Esophagus muscularis mucosa (tissue), 4 donors: ENCODE data around the gene HLA-E. TPM values are rescaled to one million over a fixed set of nuclear protein-coding genes. Genes with fewer than 3 reads are reported as not detected.
"Not testable (repeated sequence)": the region's sequence is repeated elsewhere in the genome, so short reads cannot be mapped to it uniquely, and the experiment has no call there.

Source experiments
- DNase-seq: peaks from one replicate; pipeline ENCODE4 v3.0.0-alpha.2; 2017; ENCODE audit errors: extremely low spot score
- H3K27ac ChIP-seq, 4 donors: fragments of 200-600 bp; sonication (generic); replicated peaks in 1 of 4; 1 replicate in 3 of 4; 2 replicates in 1 of 4; pipeline ENCODE4 v1.5.1; 2016 to 2019; ENCODE audit warnings: mild to moderate bottlenecking in 1 of 4
- H3K27me3 ChIP-seq, 4 donors: fragments of 200-600 bp; sonication (generic); one replicate each; pipeline versions ENCODE4 v1.5.1 to v1.6.0; 2016 to 2019
- H3K36me3 ChIP-seq, 4 donors: fragments of 200-600 bp; sonication (generic); one replicate each; pipeline ENCODE4 v1.5.1; 2016 to 2019
- H3K4me1 ChIP-seq, 4 donors: fragments of 200-600 bp; sonication (generic); one replicate each; pipeline ENCODE4 v1.5.1; 2016 to 2019
- H3K4me3 ChIP-seq, 4 donors: fragments of 200-600 bp; sonication (generic); 1 replicate in 2 of 4; 2 replicates in 2 of 4; pipeline ENCODE4 v1.5.1; 2016 to 2019; ENCODE audit warnings: mild to moderate bottlenecking in 4 of 4, moderate library complexity in 1 of 4
- H3K9me3 ChIP-seq, 4 donors: fragments of 200-600 bp; sonication (generic); 1 replicate in 3 of 4; 2 replicates in 1 of 4; pipeline ENCODE4 v1.5.1; 2016 to 2019
- CTCF ChIP-seq, 3 experiments: fragments of 200-600 bp in 2 of 3; fragments of 450-650 bp in 1 of 3; sonication (generic) in 2 of 3; IDR thresholded peaks; one replicate each; pipeline ENCODE4 v1.5.1; 2017 to 2019; ENCODE audit warnings: antibody characterized with exemption in 3 of 3, mild to moderate bottlenecking in 2 of 3, moderate library complexity in 1 of 3
- EP300 ChIP-seq: sonication (generic); formaldehyde crosslinking; IDR thresholded peaks from one replicate; pipeline ENCODE4 v1.6.1; 2017; ENCODE audit warnings: antibody characterized with exemption
- POLR2A ChIP-seq: fragments of 450-650 bp; IDR thresholded peaks from one replicate; pipeline ENCODE4 v1.6.1; 2017; ENCODE audit warnings: antibody characterized with exemption, moderate library complexity, mild to moderate bottlenecking, low read depth
- POLR2AphosphoS5 ChIP-seq, 2 donors: sonication (generic); formaldehyde crosslinking; IDR thresholded peaks; one replicate each; pipeline ENCODE4 v1.6.1; 2017; ENCODE audit warnings: antibody characterized with exemption in 2 of 2
- WGBS: methylation state at CpG from one replicate; pipeline ENCODE4 v1.1.5; 2018; 5-methylcytosine and 5-hydroxymethylcytosine counted together
- intact Hi-C: fragments of 100-400 bp; cut with DNase I; formaldehyde crosslinking; loops from one replicate; pipeline ENCODE4 v1.15.1; 2023
- total RNA-seq, 4 donors: library from RNA; depleted of rRNA; stranded (reverse); fragments of >200 nt; gene quantifications; one replicate each; pipeline versions ENCODE4 v1.1.0 to v1.2.1, GENCODE V29; 2016

The HLA-E gene
- total RNA-seq, 4 donors from 2014 or later = 294 to 649 (median 523) TPM

DNA sequence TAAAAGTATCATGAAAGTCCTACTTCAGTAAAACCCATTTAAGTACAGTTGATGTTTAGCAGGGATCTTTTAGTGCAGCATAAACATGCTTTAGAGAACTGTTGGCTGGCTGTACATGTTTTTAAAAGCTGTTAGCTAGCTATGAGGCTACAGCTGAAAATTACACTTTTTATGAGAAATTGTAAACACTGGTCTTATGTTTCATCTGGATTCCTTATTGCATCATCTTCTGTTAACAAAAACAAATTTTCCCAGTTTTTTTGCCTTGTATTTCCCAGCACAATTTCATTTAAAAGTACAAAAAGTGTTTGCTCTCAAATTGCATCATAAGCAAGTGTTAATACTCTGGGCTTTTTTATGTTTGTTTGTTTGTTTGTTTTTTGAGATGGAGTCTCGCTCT, 18.3 kb upstream of the HLA-E start:
- Histone ChIP-seq H3K27ac (no peak overlapping the region), H3K4me1 (peaks cover 13 to 15% (median 13%) of the 10 kb centered on the region in 4 donors), H3K4me3 (no peak overlapping the region), H3K9me3 (no peaks in the 10 kb centered on the region), H3K27me3 (peaks cover 0 to 73% (median 24%) of the 10 kb centered on the region in 4 donors), H3K36me3 (no peaks in the 10 kb centered on the region)
- intact Hi-C loops = no loop called here
- WGBS = 76% methylated on average over 1 of the region's 1 CpG
- DNase-seq = no peak
- TF ChIP-seq CTCF (IDR thresholded peaks at IDR 0.05) = no peak
- no peak for TF ChIP-seq POLR2A
- TF ChIP-seq POLR2AphosphoS5 (IDR thresholded peaks at IDR 0.05) = no peak
- TF ChIP-seq EP300 = no peak

DNA sequence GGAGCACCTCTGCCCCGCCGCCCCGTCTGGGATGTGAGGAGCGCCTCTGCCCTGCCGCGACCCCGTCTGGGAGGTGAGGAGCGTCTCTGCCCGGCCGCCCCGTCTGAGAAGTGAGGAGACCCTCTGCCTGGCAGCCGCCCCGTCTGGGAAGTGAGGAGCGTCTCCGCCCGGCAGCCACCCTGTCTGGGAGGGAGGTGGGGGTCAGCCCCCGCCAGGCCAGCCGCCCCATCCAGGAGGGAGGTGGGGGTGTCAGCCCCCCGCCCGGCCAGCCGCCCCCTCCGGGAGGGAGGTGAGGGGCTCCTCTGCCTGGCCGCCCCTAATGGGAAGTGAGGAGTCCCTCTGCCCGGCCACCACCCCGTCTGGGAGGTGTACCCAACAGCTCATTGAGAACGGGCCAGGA, 14.2 kb upstream of the HLA-E start:
- H3K36me3 ChIP-seq, H3K27ac ChIP-seq, DNase-seq, intact Hi-C loops, H3K4me1 ChIP-seq, H3K9me3 ChIP-seq, H3K4me3 ChIP-seq: not testable (repeated sequence)
- peaks cover 0 to 79% (median 26%) of the 10 kb centered on the region in 4 donors for H3K27me3 ChIP-seq
- WGBS = 91% methylated on average over 8 of the region's 26 CpGs

DNA sequence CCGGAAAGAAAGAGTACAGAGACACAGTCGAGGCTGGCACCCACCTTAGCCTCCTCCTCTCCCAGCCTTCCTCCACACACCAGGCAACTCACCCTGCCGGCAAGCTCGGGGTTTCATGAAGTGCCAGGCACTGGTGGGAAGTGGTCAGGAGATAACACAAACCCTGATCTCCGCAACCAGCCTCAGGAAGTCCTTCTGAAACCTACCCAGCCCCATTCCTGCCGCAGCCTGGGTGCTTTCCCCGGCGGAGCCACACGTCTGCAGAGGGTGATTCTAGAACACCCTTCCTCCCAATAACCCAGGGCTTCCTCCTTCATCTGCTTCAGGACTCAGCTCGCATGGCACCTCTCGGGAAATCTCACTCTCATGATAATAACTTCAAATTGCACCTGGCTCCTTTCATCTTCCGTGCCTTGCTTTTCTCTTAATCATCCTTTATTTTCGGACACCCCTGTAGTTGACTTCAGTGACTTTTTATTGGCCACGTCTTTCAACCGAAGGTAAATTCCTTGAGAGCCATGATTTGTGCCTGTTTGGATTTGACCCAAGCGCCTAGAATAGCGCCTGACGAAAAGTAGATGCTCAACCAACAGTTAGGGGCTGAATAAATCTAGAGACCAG, 8.7 kb upstream of the HLA-E start:
- Histone ChIP-seq H3K27me3 (peaks cover 0 to 73% (median 37%) of the 10 kb centered on the region in 4 donors), H3K4me3 (no peak overlapping the region), H3K27ac (no peak overlapping the region), H3K9me3 (no peaks in the 10 kb centered on the region), H3K4me1 (peaks cover 5 to 20% (median 9%) of the 10 kb centered on the region in 4 donors), H3K36me3 (no peaks in the 10 kb centered on the region)
- DNase-seq = no peak
- WGBS = 24% methylated on average over 18 of the region's 18 CpGs
- intact Hi-C loops = loop anchor here (2.0 to 5.0 kb wide), 4 partner anchors 52 to 192 kb away; partner anchors contain the start of gene DHX16
- TF ChIP-seq CTCF (IDR thresholded peaks at IDR 0.05) (no peak), POLR2AphosphoS5 (IDR thresholded peaks at IDR 0.05) (no peak), POLR2A (no peak), EP300 (no peak)

DNA sequence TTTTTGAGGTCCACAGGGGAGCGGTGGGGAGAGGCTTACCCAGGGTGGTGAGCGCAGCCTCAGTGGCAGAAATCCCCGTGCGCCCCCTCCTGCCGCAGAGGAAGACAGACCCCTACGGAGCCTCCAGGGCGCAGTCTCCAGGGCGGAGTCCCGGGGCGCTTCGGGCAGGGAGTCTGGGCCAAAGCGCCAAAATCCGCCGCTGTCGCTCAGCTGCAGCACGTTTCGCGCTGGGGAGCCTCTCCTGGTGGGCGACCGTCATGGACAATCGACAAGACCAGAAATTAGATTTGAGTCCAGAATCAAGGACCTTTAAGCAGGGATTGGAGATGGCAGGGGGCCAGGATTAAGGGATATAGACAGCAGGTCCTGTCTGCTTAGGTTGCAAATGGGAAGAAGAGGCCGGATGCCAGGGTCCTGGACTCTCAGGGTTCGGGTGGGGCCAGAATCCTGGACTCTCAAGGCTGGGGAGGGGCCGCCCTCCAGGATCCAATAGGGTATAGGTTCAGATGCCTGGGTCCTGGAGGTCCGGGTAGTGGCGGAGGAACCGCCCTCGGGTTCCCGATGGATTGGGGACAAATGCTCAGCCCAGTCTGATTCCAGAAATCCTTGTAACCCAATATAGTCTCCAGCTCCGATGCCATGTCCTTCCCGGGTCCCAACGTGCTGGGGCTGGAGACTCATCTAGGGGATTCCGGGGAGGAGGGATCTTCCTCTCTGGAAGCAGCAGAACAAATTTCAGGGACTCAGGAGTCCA, 7.9 kb upstream of the HLA-E start:
- WGBS = 6% methylated on average over 31 of the region's 33 CpGs
- Histone ChIP-seq H3K27ac (no peak overlapping the region), H3K4me3 (no peak overlapping the region), H3K36me3 (no peaks in the 10 kb centered on the region), H3K27me3 (peaks cover 0 to 67% (median 34%) of the 10 kb centered on the region in 4 donors), H3K9me3 (no peaks in the 10 kb centered on the region), H3K4me1 (peaks cover 5 to 20% (median 9%) of the 10 kb centered on the region in 4 donors)
- TF ChIP-seq EP300 (no peak), POLR2A (no peak), POLR2AphosphoS5 (IDR thresholded peaks at IDR 0.05) (no peak), CTCF (IDR thresholded peaks at IDR 0.05) (no peak)
- intact Hi-C loops = loop anchor here (2.0 to 5.0 kb wide), 4 partner anchors 51 to 191 kb away; partner anchors contain the start of gene DHX16
- DNase-seq = peak; percentile 86

- not testable (repeated sequence) for H3K9me3 ChIP-seq, H3K27ac ChIP-seq, H3K36me3 ChIP-seq, DNase-seq
- H3K4me3 ChIP-seq = peak overlapping the region in 3 of 4 donors; percentile 21 to 42 (median 29)
- intact Hi-C loops = loop anchor here (2.0 to 5.0 kb wide), 4 partner anchors 51 to 190 kb away; partner anchors contain the start of gene DHX16
- H3K4me1 ChIP-seq = peaks cover 5 to 20% (median 9%) of the 10 kb centered on the region in 4 donors
- peak; percentile 71 to 80 (median 75) for TF ChIP-seq CTCF (IDR thresholded peaks at IDR 0.05)
- TF ChIP-seq POLR2AphosphoS5 (IDR thresholded peaks at IDR 0.05) = peak in 1 of 2 donors; percentile 12
- 3% methylated on average over 13 of the region's 19 CpGs for WGBS
- peaks cover 0 to 60% (median 33%) of the 10 kb centered on the region in 4 donors for H3K27me3 ChIP-seq
These were observed 7.2 kb upstream of the HLA-E start for GRCh38 chr6:30481965-30482644.
